ENCODE data around the gene LSM3. TPM values are rescaled to one million over a fixed set of nuclear protein-coding genes. Genes with fewer than 3 reads are reported as not detected.

Gene LSM3
- total and polyA plus RNA-seq, 4 donors, result 8.7 to 18.5 (median 15.5) TPM

GRCh38 chr3:14231998-14232501 lies 53.4 kb downstream of the LSM3 start:
- no peak overlapping the region for H3K4me3 ChIP-seq (ENCODE audit: low read depth, low read length)
- no peaks in the 10 kb centered on the region for H3K4me1 ChIP-seq (ENCODE audit: control insufficient read depth, insufficient read depth, low read length)
- no peaks in the 10 kb centered on the region for H3K9me3 ChIP-seq (ENCODE audit: control insufficient read depth, insufficient read depth, low read length)
- no peak for DNase-seq (ENCODE audit: low read depth in 4 of 6, low spot score in 6 of 6)
- 88% methylated on average over 3 of the region's 4 CpGs for WGBS (ENCODE audit: insufficient coverage)
- H3K36me3 ChIP-seq (ENCODE audit: control insufficient read depth, insufficient read depth, low read length), result no peaks in the 10 kb centered on the region
- H3K27ac ChIP-seq (ENCODE audit: low read depth, low read length), result peak overlapping the region; percentile 15
- no peaks in the 10 kb centered on the region for H3K27me3 ChIP-seq (ENCODE audit: control insufficient read depth, insufficient read depth, low read length)

- H3K27ac ChIP-seq (ENCODE audit: low read depth, low read length), result peak overlapping the region; percentile 45
- WGBS (ENCODE audit: insufficient coverage), result 86% methylated on average over 6 of the region's 12 CpGs
- H3K9me3 ChIP-seq (ENCODE audit: control insufficient read depth, insufficient read depth, low read length), result no peaks in the 10 kb centered on the region
- H3K36me3 ChIP-seq (ENCODE audit: control insufficient read depth, insufficient read depth, low read length), result no peaks in the 10 kb centered on the region
- no peak overlapping the region for H3K4me3 ChIP-seq (ENCODE audit: low read depth, low read length)
- no peaks in the 10 kb centered on the region for H3K27me3 ChIP-seq (ENCODE audit: control insufficient read depth, insufficient read depth, low read length)
- peak in 1 of 6 donors; percentile 67 for DNase-seq (ENCODE audit: low read depth in 4 of 6, low spot score in 6 of 6)
- no peaks in the 10 kb centered on the region for H3K4me1 ChIP-seq (ENCODE audit: control insufficient read depth, insufficient read depth, low read length)
Measured at GRCh38 chr3:14234251-14235002, 55.8 kb downstream of the LSM3 start.

- Histone ChIP-seq H3K9me3 (ENCODE audit: control insufficient read depth, insufficient read depth, low read length) (no peaks in the 10 kb centered on the region), H3K4me1 (ENCODE audit: control insufficient read depth, insufficient read depth, low read length) (no peaks in the 10 kb centered on the region), H3K36me3 (ENCODE audit: control insufficient read depth, insufficient read depth, low read length) (no peaks in the 10 kb centered on the region), H3K27ac (ENCODE audit: low read depth, low read length) (peak overlapping the region; percentile 45), H3K4me3 (ENCODE audit: low read depth, low read length) (no peak overlapping the region), H3K27me3 (ENCODE audit: control insufficient read depth, insufficient read depth, low read length) (no peaks in the 10 kb centered on the region)
- 71% methylated on average over 4 of the region's 4 CpGs for WGBS (ENCODE audit: insufficient coverage)
- DNase-seq (ENCODE audit: low read depth in 4 of 6, low spot score in 6 of 6), result no peak
Measured at GRCh38 chr3:14235003-14235911, 56.6 kb downstream of the LSM3 start.

GRCh38 chr3:14235912-14236295 lies 57.3 kb downstream of the LSM3 start:
- H3K27ac ChIP-seq (ENCODE audit: low read depth, low read length), result no peak overlapping the region
- no peak overlapping the region for H3K4me3 ChIP-seq (ENCODE audit: low read depth, low read length)
- H3K27me3 ChIP-seq (ENCODE audit: control insufficient read depth, insufficient read depth, low read length), result no peaks in the 10 kb centered on the region
- 80% methylated on average over 6 of the region's 8 CpGs for WGBS (ENCODE audit: insufficient coverage)
- DNase-seq (ENCODE audit: low read depth in 4 of 6, low spot score in 6 of 6), result no peak
- H3K4me1 ChIP-seq (ENCODE audit: control insufficient read depth, insufficient read depth, low read length), result no peaks in the 10 kb centered on the region
- H3K9me3 ChIP-seq (ENCODE audit: control insufficient read depth, insufficient read depth, low read length), result no peaks in the 10 kb centered on the region
- H3K36me3 ChIP-seq (ENCODE audit: control insufficient read depth, insufficient read depth, low read length), result no peaks in the 10 kb centered on the region

GRCh38 chr3:14236902-14237301 lies 58.3 kb downstream of the LSM3 start:
- Histone ChIP-seq H3K27ac (ENCODE audit: low read depth, low read length) (no peak overlapping the region), H3K36me3 (ENCODE audit: control insufficient read depth, insufficient read depth, low read length) (no peaks in the 10 kb centered on the region), H3K4me3 (ENCODE audit: low read depth, low read length) (no peak overlapping the region), H3K27me3 (ENCODE audit: control insufficient read depth, insufficient read depth, low read length) (no peaks in the 10 kb centered on the region), H3K9me3 (ENCODE audit: control insufficient read depth, insufficient read depth, low read length) (no peaks in the 10 kb centered on the region), H3K4me1 (ENCODE audit: control insufficient read depth, insufficient read depth, low read length) (no peaks in the 10 kb centered on the region)
- 80% methylated on average over 1 of the region's 3 CpGs for WGBS (ENCODE audit: insufficient coverage)
- peak in 1 of 6 donors; percentile 52 for DNase-seq (ENCODE audit: low read depth in 4 of 6, low spot score in 6 of 6)

GRCh38 chr3:14237457-14237856 lies 58.8 kb downstream of the LSM3 start:
- H3K27me3 ChIP-seq (ENCODE audit: control insufficient read depth, insufficient read depth, low read length), result no peaks in the 10 kb centered on the region
- WGBS (ENCODE audit: insufficient coverage), result 75% methylated on average over 5 of the region's 6 CpGs
- H3K4me3 ChIP-seq (ENCODE audit: low read depth, low read length), result no peak overlapping the region
- peak in 1 of 6 donors; percentile 69 for DNase-seq (ENCODE audit: low read depth in 4 of 6, low spot score in 6 of 6)
- H3K9me3 ChIP-seq (ENCODE audit: control insufficient read depth, insufficient read depth, low read length), result no peaks in the 10 kb centered on the region
- no peak overlapping the region for H3K27ac ChIP-seq (ENCODE audit: low read depth, low read length)
- H3K36me3 ChIP-seq (ENCODE audit: control insufficient read depth, insufficient read depth, low read length), result no peaks in the 10 kb centered on the region
- no peaks in the 10 kb centered on the region for H3K4me1 ChIP-seq (ENCODE audit: control insufficient read depth, insufficient read depth, low read length)

- H3K27ac ChIP-seq (ENCODE audit: low read depth, low read length), result no peak overlapping the region
- no peak for DNase-seq (ENCODE audit: low read depth in 4 of 6, low spot score in 6 of 6)
- 100% methylated on average over 5 of the region's 7 CpGs for WGBS (ENCODE audit: insufficient coverage)
- no peaks in the 10 kb centered on the region for H3K9me3 ChIP-seq (ENCODE audit: control insufficient read depth, insufficient read depth, low read length)
- H3K4me3 ChIP-seq (ENCODE audit: low read depth, low read length), result no peak overlapping the region
- no peaks in the 10 kb centered on the region for H3K27me3 ChIP-seq (ENCODE audit: control insufficient read depth, insufficient read depth, low read length)
- no peaks in the 10 kb centered on the region for H3K4me1 ChIP-seq (ENCODE audit: control insufficient read depth, insufficient read depth, low read length)
- H3K36me3 ChIP-seq (ENCODE audit: control insufficient read depth, insufficient read depth, low read length), result no peaks in the 10 kb centered on the region
Measured at GRCh38 chr3:14238356-14238755, 59.7 kb downstream of the LSM3 start.

GRCh38 chr3:14238930-14239329 lies 60.3 kb downstream of the LSM3 start:
- DNase-seq (ENCODE audit: low read depth in 4 of 6, low spot score in 6 of 6), result no peak
- no peak overlapping the region for H3K4me3 ChIP-seq (ENCODE audit: low read depth, low read length)
- no peaks in the 10 kb centered on the region for H3K36me3 ChIP-seq (ENCODE audit: control insufficient read depth, insufficient read depth, low read length)
- no peaks in the 10 kb centered on the region for H3K27me3 ChIP-seq (ENCODE audit: control insufficient read depth, insufficient read depth, low read length)
- no peaks in the 10 kb centered on the region for H3K9me3 ChIP-seq (ENCODE audit: control insufficient read depth, insufficient read depth, low read length)
- H3K4me1 ChIP-seq (ENCODE audit: control insufficient read depth, insufficient read depth, low read length), result no peaks in the 10 kb centered on the region
- no peak overlapping the region for H3K27ac ChIP-seq (ENCODE audit: low read depth, low read length)

- Histone ChIP-seq H3K36me3 (ENCODE audit: control insufficient read depth, insufficient read depth, low read length) (no peaks in the 10 kb centered on the region), H3K27me3 (ENCODE audit: control insufficient read depth, insufficient read depth, low read length) (no peaks in the 10 kb centered on the region), H3K4me1 (ENCODE audit: control insufficient read depth, insufficient read depth, low read length) (no peaks in the 10 kb centered on the region), H3K9me3 (ENCODE audit: control insufficient read depth, insufficient read depth, low read length) (no peaks in the 10 kb centered on the region), H3K27ac (ENCODE audit: low read depth, low read length) (no peak overlapping the region), H3K4me3 (ENCODE audit: low read depth, low read length) (no peak overlapping the region)
- no peak for DNase-seq (ENCODE audit: low read depth in 4 of 6, low spot score in 6 of 6)
Measured at GRCh38 chr3:14239940-14240339, 61.3 kb downstream of the LSM3 start.
